NCI-H1105 (cell line): ENCODE measurements around the gene CNKSR3.
"Not testable (repeated sequence)": the region's sequence is repeated elsewhere in the genome, so short reads cannot be mapped to it uniquely, and the experiment has no call there.

ENCODE experiments used
- DNase-seq: peaks from one replicate; lab custom pipeline; 2025; lab: John Stamatoyannopoulos, UW

The CNKSR3 gene

DNA sequence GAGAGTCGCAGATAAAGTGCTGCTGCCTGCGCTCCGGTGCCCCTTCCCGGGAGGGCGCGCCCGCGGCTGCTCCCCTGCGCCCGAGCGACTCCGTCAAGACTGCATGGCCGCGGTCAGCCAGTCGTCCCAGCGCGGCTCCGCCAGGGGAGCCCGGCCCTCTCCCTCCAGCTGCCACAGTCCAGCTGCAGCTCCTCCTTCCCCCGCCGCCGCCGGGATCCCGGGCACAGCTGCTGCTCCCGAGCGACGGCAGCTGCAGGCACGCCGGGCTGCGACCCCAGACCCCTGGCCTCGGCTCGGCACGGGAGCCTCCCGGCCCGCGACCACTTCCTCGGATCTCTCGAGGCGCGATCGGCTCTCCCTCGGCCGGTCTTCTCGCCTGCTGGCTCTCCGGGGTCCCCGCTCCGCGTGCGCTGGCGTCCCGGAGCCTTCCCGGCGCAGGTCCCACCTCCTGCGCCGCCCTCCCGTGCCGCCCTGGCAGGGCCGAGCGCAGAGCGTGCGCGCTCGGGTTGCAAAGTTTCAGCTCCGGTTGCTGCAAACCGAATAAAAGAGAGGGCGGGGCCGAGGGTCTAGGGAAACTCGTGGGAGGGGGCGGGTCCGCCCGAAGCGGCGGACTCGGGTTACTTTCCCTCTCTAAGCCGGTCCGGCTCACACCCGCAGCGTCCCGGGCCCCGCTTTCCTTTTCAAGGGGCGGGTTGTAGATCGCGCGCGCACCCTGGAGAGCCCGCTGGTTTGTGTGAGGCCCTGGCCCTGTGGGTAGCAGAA, at the start of gene CNKSR3:
Gene CNKSR3, minus strand, starts transcription at position 542 of the 762 bp plus-strand sequence. CDS start 571 bp downstream, outside the sequence.
- peak; percentile 95 for DNase-seq

DNA sequence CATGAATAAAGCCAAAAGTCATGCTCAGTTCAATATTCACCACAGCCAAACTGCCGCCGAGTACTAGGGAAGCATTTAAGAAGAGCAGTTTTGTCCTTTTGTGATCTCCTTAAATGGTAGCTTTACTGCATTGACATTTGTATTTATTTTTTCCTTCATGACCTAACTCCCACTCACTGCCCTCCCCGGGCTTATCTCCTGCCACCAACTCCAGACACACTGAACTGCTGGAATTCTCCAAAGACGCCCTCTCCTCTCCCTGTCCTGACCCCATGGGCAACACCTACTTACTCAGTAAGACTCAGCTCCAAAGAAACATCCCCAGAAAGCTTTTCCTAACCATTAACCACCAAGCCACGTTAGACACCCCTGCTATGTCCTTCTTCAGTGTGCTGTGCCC, 48.5 kb upstream of the CNKSR3 start:
- DNase-seq, result no peak

DNA sequence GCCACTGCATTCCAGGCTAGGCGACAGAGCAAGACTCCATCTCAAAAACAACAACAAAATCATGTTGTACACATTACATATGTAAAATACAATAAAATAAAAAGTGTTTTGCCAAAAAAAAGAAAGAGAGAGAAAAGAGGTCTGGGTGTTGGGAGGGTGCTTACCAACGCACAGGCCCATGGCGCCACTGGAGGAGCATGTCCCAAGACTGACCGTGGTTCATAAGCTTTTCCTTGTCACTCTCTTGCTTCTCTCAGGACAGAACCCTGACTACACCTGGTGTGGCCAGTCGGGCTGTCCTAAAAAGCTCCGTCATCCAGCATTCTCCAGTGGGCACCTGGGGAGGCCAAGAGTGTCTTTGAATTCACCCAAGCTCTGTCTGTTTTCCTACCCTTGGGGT, 48.0 kb upstream of the CNKSR3 start:
- no peak for DNase-seq

DNA sequence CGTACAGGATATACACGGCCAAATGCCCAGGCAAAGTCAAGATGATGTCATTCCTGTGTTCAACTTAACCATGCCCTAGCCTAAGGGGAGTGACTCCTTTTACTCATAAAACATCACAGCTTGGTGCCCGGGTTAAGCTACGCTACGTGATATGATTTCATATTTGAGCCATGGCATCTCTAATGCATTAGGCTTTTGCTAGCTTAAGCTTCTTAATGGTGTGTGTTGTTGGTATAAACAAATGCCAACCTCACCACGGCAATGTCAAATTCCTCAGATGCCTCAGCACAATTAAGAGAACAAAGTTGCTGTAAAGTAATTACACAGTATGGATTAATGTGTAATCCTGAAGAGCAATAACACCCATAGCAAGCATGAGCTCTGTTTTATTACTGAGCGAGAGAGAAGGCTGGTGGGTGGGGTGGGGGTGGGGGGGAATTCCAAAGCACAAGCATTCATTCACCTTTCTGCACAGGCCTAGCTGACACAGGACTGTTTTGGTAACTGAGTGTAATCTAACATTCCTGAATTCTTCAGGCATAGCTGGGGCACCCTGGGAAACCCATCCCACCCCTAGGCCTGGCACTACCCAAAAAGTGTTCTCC, 44.7 kb upstream of the CNKSR3 start:
- no peak for DNase-seq

DNA sequence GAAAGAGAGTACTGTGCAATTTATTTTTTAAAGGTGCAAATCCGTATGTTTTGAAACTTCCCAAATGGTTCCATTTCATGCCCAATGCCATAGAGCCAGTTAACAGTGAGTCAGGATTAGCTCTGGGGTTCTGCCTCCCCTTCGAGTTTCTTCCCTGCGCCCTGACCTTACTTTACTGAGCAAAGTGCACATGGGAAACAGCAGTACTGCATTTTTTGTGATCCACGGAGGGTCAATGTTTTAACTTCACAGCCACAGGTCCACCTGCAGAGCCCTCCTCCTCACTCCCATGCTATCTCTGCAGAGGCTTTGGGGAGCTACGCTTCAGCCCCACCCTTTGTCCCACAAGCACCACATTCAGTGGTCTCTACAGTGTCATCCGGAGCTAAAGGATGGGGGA, 44.0 kb upstream of the CNKSR3 start:
- DNase-seq, result no peak

DNA sequence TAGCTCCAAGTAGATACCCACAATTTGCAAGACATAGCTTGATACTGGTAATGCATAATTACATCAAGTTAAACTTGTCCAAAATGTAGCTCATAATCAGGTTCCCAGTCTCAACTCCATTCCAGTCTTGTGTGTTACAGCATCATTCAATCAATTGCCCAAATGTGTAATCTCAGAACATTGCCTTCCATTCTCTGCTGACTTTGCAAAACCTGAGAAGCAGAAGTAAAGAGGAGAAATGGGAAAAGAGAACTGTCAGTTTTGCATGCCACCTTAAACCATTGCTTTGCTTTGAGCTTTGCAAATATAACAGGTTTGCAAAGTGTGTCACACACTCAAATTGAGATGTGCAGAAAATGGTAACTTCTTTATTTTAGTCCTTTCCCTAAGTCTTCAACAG, 40.3 kb upstream of the CNKSR3 start:
- no peak for DNase-seq

DNA sequence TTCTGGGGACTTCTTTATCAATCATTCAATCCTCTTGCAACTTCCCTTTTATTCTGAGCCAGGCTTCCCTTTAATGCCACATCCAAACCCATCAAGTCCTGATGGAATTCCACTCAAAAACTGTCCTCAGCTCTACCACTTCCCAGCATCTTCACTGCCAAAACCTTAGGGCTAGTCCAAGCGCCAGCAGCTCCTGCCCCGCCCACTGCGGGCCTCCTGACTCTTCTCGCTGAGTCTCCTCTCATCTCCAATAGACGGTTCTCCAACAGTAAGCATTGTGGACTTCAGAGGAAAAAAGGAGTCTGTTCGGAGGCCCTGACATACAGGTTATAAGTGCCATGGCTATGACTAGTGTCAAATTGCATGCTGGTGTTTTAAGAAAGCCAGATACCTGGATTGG, 38.7 kb upstream of the CNKSR3 start:
- no peak for DNase-seq

DNA sequence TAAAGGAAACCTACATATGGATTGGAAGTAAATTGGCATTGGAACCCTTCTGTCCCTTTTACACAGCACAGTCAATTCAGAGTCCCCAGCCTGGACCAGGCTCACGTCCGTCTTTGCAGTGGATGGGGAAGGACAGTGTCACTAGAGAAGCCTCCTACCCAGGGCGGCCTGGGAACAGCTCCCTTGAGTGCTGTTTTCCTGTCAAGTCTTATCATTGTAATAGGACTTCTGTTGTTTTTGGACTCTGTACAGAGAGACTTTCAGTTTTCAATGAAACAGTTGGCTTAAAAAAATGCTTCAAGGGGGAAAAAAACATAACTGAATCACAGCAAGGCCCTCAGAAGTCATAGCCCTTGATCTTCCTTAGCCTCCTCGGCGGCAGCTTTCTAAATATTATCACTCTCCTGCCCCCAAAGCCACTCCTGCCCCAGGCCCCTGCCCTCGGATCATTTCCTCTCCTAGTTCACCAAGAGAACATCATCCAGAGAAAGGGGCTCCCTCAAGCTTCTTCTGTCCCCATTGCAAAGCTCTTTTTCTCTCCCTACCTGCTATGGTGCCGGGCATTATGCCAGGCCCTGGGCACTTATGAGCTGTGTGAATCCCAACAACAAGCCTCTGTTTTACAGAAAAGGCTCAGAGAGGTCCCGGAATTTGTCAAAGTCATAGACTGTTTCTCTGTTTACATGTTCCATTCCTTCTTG, 37.8 kb upstream of the CNKSR3 start:
- DNase-seq, result peak; percentile 30

DNA sequence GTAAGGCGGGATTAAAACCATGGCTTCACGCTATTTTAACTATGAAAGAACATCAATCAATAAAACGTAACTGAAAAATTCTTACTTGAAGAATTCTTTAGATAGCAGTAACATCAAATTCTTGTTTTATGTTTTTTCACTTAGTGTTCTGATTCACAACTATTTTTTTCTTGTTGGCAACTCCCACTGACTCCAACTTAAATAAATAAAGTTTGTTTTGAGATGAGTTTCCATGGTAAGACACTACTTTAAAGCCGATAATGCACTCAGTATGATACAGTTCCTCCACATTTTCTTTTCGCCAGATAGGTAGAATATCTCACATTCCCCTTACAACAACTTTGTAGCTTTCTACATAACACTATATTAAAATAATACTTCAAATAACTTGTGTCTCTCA, 33.1 kb upstream of the CNKSR3 start:
- DNase-seq, result no peak

DNA sequence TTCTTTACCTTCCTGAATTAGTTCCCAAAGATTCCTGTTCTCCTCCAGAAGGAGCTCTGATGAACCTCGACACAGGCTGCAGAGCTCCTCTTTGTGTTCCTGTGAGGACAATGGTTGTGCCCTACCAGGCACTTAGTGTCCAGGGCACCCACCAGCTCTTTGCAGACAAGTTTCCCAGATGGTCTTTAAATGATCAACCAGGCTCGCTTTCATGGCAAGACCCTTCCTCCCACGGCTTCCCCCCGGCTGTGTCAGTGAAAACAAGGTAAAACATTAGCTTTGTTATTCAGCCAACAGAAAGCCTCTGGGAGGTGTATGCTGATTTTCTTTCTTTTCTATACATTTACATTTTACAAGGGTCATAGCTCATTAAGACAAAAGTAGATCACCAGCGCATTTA, 32.3 kb upstream of the CNKSR3 start:
- no peak for DNase-seq

DNA sequence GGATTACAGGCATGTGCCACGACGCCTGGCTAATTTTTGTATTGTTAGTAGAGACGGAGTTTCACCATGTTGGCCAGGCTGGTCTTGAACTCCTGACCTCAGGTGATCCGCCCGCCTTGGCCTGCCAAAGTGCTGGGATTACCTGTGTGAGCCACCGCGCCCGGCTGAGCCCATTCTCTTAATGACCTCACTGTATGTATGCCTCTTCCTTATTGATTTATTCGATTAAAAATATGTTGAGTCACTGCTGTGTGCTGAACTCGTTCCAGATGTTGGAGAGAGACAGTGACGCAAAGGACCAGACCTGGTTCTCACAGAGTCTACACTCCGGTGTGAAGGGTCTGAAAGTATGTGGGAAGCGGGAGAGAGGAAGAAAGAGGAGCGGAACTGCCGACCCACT, 31.4 kb upstream of the CNKSR3 start:
- not testable (repeated sequence) for DNase-seq

DNA sequence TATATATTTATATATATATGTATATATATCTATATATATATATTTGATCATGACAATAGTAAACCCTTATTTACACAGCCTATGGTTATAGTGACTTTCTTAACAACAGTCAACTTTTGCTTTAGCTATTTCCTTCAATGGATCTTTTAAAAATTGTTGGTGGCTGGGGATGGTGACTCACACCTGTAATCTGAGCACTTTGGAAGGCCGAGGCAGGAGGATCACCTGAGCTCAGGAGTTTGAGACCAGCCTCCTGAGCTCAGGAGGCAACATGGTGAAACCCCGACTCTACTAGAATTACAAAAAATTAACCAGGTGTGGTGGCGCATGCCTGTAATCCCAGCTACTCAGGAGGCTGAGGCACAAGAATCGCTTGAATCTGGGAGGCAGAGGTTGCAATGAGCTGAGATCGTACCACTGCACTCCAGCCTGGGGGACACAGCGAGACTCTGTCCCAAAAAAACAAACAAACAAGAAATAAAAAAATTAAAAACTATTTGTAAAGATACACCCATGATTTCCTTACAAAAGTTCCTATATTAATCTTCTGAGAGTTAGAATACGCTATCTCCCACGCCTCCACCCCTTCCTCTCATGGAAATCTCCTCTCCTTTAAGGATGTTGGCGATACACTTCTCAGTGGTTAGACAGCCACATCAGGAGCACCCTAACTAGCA, 29.2 kb upstream of the CNKSR3 start:
- DNase-seq, result no peak

DNA sequence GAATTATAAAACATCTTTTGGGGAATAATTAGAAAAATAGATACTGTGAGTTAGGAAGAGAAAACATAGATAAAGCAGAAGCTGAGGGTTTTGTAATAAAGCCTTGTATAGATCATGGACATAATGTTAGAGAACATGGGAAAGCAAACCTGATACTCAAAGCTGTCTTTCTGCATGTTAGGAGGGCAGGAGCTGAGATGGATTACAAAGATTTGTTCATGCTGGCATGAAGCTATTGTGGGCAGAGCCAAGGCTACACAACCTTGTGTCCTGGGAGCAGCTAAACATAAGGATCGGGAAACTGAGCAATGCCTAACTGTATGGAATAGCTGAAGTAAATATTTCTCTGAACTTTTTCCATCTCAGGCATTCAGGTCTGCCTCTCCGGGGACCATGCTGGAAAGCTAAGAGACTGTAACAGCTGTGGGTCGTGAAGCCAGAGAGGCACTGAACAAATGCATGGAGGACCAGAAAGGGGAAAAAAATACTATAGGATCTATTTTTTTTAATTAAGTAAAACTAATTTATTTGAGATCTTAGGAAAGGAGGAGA, 28.2 kb upstream of the CNKSR3 start:
- no peak for DNase-seq

DNA sequence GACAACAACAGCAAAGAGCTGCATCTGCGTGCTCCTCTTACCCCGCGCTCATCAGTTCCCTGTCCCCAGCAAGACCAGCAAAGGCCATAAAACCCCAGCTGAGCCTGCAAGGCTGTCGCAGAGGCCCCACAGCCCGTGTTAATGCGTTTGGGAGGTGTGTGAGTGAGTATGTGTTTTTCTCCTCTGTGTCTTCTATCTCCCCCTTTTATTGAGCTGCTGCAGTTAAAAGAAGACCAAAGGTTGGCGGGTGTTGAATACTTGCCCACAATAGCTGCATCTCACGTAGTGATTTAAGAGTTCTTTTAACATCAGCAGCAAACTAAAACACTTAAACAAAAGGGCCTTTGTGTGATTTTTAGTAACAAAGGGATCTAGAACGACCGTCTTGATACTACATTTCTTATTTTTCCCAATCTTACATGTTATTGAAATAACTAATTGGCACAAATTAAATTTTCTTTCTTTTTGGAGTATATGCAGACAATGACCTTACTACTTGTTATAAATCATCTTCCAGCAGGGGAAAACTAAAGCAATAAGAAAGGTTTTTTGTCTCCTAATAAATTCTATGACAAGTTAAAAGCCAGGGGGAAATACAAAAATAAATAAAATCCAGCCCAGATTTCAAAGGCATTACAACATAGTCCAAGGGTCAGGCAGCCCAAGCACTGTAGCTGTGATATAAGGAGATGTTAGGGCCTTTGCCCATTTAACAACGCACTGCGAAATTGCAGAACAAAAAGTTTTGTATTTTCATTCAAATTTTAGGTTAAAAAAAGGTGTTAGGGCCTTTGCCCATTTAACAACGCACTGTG, 27.2 kb upstream of the CNKSR3 start:
- no peak for DNase-seq

DNA sequence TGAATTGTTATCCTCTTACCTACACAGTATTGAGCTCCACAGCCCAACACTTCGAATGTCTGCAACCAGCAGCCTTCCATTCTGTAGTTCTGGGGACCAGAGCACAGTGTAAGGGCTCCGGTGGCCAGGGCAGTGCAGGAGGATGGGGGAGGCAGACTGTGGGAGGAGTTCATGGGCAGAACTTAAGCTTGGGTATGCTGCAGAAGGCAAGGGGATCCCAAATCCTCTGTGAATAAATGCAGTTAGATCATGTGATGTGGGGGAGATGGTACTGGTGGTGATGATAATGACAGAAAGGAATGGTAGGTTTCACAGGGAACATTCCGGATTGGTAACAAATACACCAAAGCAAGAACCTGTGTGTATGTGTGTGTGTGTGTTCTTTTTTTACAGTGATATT, 26.5 kb upstream of the CNKSR3 start:
- no peak for DNase-seq

DNA sequence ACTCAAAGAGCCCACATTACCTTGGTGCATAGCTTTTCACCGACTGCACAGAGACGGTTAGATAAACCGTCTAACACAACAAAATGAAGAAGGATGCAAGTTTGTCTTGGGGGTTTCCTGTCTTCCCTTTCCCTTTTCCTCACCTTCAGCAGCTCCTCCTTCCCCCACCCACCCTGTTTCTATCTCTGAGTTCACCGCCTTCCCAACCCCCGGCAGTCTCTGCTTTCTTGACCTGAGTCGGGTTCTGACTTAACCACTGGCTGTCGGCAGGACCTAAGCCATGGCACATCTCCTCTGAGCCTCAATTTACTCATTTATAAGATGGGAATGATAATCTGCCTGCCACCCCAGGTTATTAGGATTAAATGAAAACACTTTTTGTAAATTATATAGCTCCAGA, 25.8 kb upstream of the CNKSR3 start:
- DNase-seq, result no peak

DNA sequence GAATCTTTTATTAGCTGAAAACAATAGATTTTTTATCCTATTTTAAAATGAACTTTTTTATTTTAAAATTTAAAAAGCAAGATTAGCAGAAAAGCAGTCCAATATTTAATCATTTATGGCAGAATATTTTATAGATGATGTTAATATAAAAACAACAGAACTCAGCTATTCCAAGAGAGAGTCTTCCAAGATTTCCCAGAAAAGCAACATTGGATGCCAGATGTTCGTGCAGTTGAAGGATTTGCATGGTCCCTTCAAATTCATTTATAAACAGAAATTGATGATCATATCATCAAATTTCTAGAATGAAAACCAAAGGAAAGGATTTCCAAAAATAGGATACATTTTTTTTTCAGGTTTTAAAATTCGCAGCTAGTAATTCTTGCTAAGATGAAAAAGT, 25.4 kb upstream of the CNKSR3 start:
- DNase-seq, result no peak

DNA sequence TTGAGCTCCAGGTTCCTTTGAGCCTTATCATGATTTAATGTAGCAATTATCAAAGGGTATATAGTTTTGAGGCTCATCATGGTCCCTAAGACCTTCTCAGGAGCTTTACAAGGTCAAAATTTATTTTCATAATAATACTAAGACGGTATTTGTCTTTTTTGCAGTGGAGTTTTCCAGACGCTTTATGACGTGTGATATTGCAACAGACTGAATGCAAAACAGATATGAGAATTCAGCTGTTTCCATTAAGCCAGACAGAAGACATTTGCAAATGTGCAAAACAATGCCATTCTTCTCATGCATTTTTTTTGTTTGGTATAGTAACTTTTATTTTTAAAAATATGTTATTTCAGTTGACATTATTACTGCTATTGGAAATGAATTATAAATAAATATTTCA, 24.7 kb upstream of the CNKSR3 start:
- DNase-seq, result no peak

DNA sequence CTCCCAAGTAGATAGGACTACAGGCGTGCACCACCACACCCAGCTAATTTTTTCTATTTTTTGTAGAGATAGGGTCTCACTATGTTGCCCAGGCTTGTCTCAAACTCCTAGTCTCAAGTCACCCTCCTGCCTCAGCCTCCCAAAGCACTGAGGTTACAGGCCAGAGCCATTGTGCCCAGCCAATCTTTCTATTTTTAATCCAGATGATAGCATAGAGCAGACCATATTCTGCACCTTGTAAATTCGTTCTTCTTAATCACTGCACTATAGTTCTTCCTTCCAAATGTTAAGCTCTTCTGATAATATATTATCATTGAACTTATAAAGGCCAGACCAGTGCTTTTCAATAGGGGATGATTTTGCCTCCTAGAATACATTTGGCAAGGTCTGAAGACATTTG, 24.0 kb upstream of the CNKSR3 start:
- DNase-seq, result no peak

DNA sequence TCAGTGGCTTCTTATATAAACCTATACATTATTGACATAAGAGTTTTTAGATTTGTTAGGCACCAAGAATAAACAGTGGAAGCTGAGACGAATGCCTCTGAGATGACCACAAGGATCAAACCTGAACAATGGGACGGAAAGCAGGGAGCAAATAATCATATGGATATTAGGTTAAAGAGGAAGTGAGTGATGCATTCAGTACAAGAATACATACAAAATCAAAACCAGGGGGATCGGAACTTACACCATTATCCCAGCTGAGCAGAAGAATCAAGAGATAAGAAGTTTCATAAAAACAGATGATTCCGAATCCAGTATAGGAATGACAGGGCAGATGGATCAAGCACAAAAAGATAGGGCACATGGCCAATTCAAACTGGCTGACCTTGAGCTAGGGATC, 21.9 kb upstream of the CNKSR3 start:
- no peak for DNase-seq

DNA sequence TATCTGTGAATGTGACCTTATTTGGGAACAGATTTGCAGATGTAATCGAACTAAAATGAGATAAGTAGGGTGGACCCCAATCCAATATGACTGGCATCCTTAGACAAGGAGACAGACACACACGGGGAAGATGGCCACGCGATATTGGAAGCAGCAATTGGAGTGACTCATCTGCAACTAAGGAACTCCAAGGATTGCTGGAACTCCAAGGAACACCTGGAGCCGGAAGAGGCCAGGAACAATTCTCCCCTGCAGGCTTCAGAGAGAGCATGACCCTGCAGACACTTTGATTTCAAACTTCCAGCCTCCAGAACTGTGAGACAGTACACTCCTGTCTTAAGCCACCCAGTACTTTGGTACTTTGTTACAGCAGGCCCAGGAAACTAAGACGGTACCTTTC, 19.5 kb upstream of the CNKSR3 start:
- DNase-seq, result no peak
